Keratinocyte (primary cell): Measurements from ENCODE around the gene ACACB. TPM values are rescaled to one million over a fixed set of nuclear protein-coding genes. Genes with fewer than 3 reads are reported as not detected.

Experiments used
- DNase-seq: peaks from one replicate; pipeline ENCODE4 v3.0.0-alpha.2; 2011; ENCODE audit warnings: low read depth, missing footprints, low spot score
- FAIRE-seq: peaks from 2 replicates; lab custom pipeline; 2011; peaks lifted over from hg19 to GRCh38; lab: Jason Lieb, UNC
- H2AFZ ChIP-seq: 2 replicates; pipeline ENCODE4 v1.6.0; 2012; ENCODE audit warnings: low read length, control low read depth, inconsistent platforms; ENCODE audit not compliant: control insufficient read depth
- H3K27ac ChIP-seq: 2 replicates; pipeline ENCODE4 v1.5.1; 2011; ENCODE audit warnings: low read length; ENCODE audit not compliant: control insufficient read depth, insufficient read depth
- H3K27me3 ChIP-seq: 3 replicates; pipeline ENCODE4 v1.6.0; 2011; ENCODE audit warnings: low read length; ENCODE audit not compliant: control insufficient read depth, insufficient read depth; ENCODE audit errors: extremely low read depth
- H3K36me3 ChIP-seq, 2 experiments: 2 replicates in 1 of 2; 3 replicates in 1 of 2; pipeline ENCODE4 v1.5.1; 2011; ENCODE audit warnings: low read length in 2 of 2, mild to moderate bottlenecking in 1 of 2; ENCODE audit not compliant: control insufficient read depth in 2 of 2, insufficient read depth in 2 of 2; ENCODE audit errors: extremely low read depth in 1 of 2
- H3K4me1 ChIP-seq: 3 replicates; pipeline ENCODE4 v1.5.1; 2011; ENCODE audit warnings: low read length; ENCODE audit not compliant: control insufficient read depth, insufficient read depth; ENCODE audit errors: extremely low read depth
- H3K4me2 ChIP-seq: 3 replicates; pipeline ENCODE4 v1.6.0; 2011; ENCODE audit warnings: low read depth, low read length; ENCODE audit not compliant: control insufficient read depth, insufficient read depth; ENCODE audit errors: extremely low read depth
- H3K4me3 ChIP-seq, 3 experiments: fragments of 200-600 bp in 1 of 3; sonication (generic) in 1 of 3; 2 replicates in 2 of 3; 3 replicates in 1 of 3; pipeline ENCODE4 v1.5.1; 2011 to 2016; ENCODE audit warnings: low read length in 3 of 3, mild to moderate bottlenecking in 3 of 3, control low read depth in 2 of 3, inconsistent platforms in 1 of 3, low read depth in 1 of 3, mixed read lengths in 1 of 3, mixed run types in 1 of 3, moderate library complexity in 1 of 3; ENCODE audit not compliant: control insufficient read depth in 2 of 3, insufficient read depth in 2 of 3; ENCODE audit errors: extremely low read depth in 1 of 3
- H3K79me2 ChIP-seq: 2 replicates; pipeline ENCODE4 v1.6.0; 2012; ENCODE audit warnings: low read length; ENCODE audit not compliant: control insufficient read depth, insufficient read depth
- H3K9ac ChIP-seq: 3 replicates; pipeline ENCODE4 v1.6.0; 2011; ENCODE audit warnings: low read length; ENCODE audit not compliant: control insufficient read depth, insufficient read depth; ENCODE audit errors: extremely low read depth
- H3K9me1 ChIP-seq: 3 replicates; pipeline ENCODE4 v1.6.0; 2011; ENCODE audit warnings: low read length; ENCODE audit not compliant: control insufficient read depth, insufficient read depth; ENCODE audit errors: extremely low read depth
- H3K9me3 ChIP-seq: 2 replicates; pipeline ENCODE4 v1.5.1; 2012; ENCODE audit warnings: low read depth, low read length; ENCODE audit not compliant: control insufficient read depth
- H4K20me1 ChIP-seq: 3 replicates; pipeline ENCODE4 v1.6.0; 2011; ENCODE audit warnings: low read length; ENCODE audit not compliant: control insufficient read depth, insufficient read depth; ENCODE audit errors: extremely low read depth
- CTCF ChIP-seq, 3 experiments: IDR thresholded peaks in 1 of 3; conservative IDR thresholded peaks in 1 of 3; optimal IDR thresholded peaks in 1 of 3; 2 replicates in 2 of 3; 3 replicates in 1 of 3; pipeline versions ENCODE3 to v1.5.1; 2011; ENCODE audit warnings: low read length in 3 of 3, mild to moderate bottlenecking in 3 of 3, moderate library complexity in 2 of 3, control low read depth in 1 of 3, inconsistent platforms in 1 of 3; ENCODE audit not compliant: insufficient read depth in 2 of 3; ENCODE audit errors: extremely low read depth in 1 of 3
- EZH2 ChIP-seq: IDR thresholded peaks from one replicate; pipeline ENCODE4 v1.6.1; 2012; ENCODE audit warnings: inconsistent platforms, mild to moderate bottlenecking, low read length, moderate library complexity
- dilution Hi-C: fragments of 300-500 bp; cut with MboI; formaldehyde crosslinking; loops from one replicate; pipeline ENCODE4 v1.7.0; 2020; ENCODE audit warnings: low sequenced_read_pairs; ENCODE audit not compliant: extremely low pct_ligation_motif_present
- polyA plus RNA-seq, 5 experiments: library from polyadenylated mRNA; depleted of rRNA in 3 of 5; stranded (reverse) in 3 of 5; stranded (forward) in 1 of 5; unstranded in 1 of 5; fragments of >200 nt; gene quantifications; 1 replicate in 1 of 5; 2 replicates in 3 of 5; 3 replicates in 1 of 5; pipeline versions ENCODE4 v1.2.1 to v1.2.3, GENCODE V29; 2011 to 2012; ENCODE audit warnings: missing spikeins in 2 of 5, low read depth in 1 of 5, low replicate concordance in 1 of 5

Gene ACACB
- polyA plus RNA-seq, 1 donor (not counting 4 experiments of a cell fraction or from before 2014, with no cell fraction given): 1.3 TPM

DNA sequence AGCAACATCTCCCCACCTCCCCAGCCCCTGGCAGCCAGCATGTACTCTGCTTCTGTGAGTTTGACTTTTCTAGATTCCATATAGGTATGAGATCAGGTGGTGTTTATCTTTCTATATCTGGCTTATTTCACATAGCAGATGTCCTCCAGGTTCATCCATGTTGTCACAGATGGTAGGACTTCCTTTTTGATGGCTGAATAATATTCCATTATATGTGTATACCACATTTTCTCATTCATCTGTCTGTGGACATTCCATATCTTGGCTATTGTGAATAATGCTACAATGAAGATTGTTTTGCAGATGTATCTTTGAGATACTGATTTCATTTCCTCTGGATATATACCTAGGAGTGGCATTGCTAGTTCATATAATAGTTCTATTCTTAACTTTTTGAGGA lies 41.5 kb upstream of the ACACB start:
- no peak for DNase-seq
- H4K20me1 ChIP-seq: no peaks in the 10 kb centered on the region
- no peaks in the 10 kb centered on the region for H3K4me1 ChIP-seq
- no peaks in the 10 kb centered on the region for H3K36me3 ChIP-seq
- no peaks in the 10 kb centered on the region for H3K27me3 ChIP-seq
- dilution Hi-C loops: no loop called here
- no peak overlapping the region for H3K4me2 ChIP-seq
- no peaks in the 10 kb centered on the region for H3K9me1 ChIP-seq
- no peak overlapping the region for H3K27ac ChIP-seq
- H3K9ac ChIP-seq: no peak overlapping the region
- no peak for FAIRE-seq
- TF ChIP-seq CTCF (optimal IDR thresholded peaks at IDR 0.05 in 1 of 3, IDR thresholded peaks at IDR 0.05 in 1 of 3, conservative IDR thresholded peaks at IDR 0.05 in 1 of 3; ENCODE audit: extremely low read depth in 1 of 3, insufficient read depth in 2 of 3, low read length in 3 of 3) (no peak), EZH2 (no peak)
- H2AFZ ChIP-seq: no peak overlapping the region
- H3K79me2 ChIP-seq: no peaks in the 10 kb centered on the region
- no peak overlapping the region for H3K4me3 ChIP-seq
- H3K9me3 ChIP-seq: no peaks in the 10 kb centered on the region

- peaks cover 7 to 19% of the 10 kb centered on the region in 2 experiments for H3K36me3 ChIP-seq
- H3K4me3 ChIP-seq: no peak overlapping the region
- no peak for TF ChIP-seq EZH2
- TF ChIP-seq CTCF (optimal IDR thresholded peaks at IDR 0.05 in 1 of 3, IDR thresholded peaks at IDR 0.05 in 1 of 3, conservative IDR thresholded peaks at IDR 0.05 in 1 of 3; ENCODE audit: extremely low read depth in 1 of 3, insufficient read depth in 2 of 3, low read length in 3 of 3): no peak
- no peak overlapping the region for H3K9ac ChIP-seq
- FAIRE-seq: no peak
- H3K4me2 ChIP-seq: no peak overlapping the region
- no peaks in the 10 kb centered on the region for H4K20me1 ChIP-seq
- no peaks in the 10 kb centered on the region for H3K9me3 ChIP-seq
- no peak overlapping the region for H3K27ac ChIP-seq
- dilution Hi-C loops: no loop called here
- DNase-seq: no peak
- H3K79me2 ChIP-seq: no peaks in the 10 kb centered on the region
- H3K9me1 ChIP-seq: no peaks in the 10 kb centered on the region
- no peaks in the 10 kb centered on the region for H3K4me1 ChIP-seq
- no peaks in the 10 kb centered on the region for H3K27me3 ChIP-seq
- no peak overlapping the region for H2AFZ ChIP-seq
Observed at GRCh38 chr12:109082751-109083150, 33.6 kb upstream of the ACACB start.
